ENCODE measurements around the gene NELFA. TPM values are rescaled to one million over a fixed set of nuclear protein-coding genes. Genes with fewer than 3 reads are reported as not detected.

Gene NELFA
- total and polyA plus RNA-seq, 2 of the 13 experiments (the other 11 are each of a cell fraction or from before 2014, with no cell fraction given): 13.3 to 18.5 TPM

DNA sequence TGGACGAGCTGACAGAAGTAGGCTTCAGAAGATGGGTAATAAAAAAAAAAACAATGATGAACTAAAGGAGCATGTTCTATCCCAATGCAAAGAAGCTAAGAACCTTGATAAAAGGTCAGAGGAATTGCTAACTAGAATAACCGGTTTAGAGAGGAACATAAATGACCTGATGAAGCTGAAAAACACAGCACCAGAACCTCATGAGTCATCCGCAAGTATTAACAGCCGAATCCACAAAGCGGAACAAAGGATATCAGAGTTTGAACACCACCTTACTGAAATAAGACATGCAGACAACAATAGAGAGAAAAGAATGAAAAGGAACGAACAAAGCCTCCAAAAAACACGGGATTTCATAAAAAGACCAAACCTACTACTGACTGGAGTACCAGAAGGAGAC lies 10.5 kb downstream of the NELFA start:
- no peak for ATAC-seq

More for the DNA sequence above, 10.5 kb downstream of the NELFA start:
- Histone ChIP-seq H2AFZ (ENCODE audit: low read length) (no peak overlapping the region), H3K4me2 (ENCODE audit: low read depth, low read length) (no peak overlapping the region), H3K27me3 (ENCODE audit: control insufficient read depth in 1 of 2, insufficient read depth in 2 of 2, low read length in 2 of 2) (no peaks in the 10 kb centered on the region), H3K36me3 (replicated peaks in 1 of 2; ENCODE audit: control insufficient read depth in 1 of 2, insufficient read depth in 2 of 2, low read length in 2 of 2) (peaks cover 0 to 9% of the 10 kb centered on the region in 2 experiments; a peak in 2 of 5 replicates), H3K27ac (ENCODE audit: extremely low read length, insufficient read depth, low read length) (no peak overlapping the region), H3K4me3 (replicated peaks in 1 of 3; ENCODE audit: insufficient read depth in 1 of 3, low read depth in 2 of 3, low read length in 3 of 3) (no peak overlapping the region), H3K9me3 (ENCODE audit: low read length) (no peaks in the 10 kb centered on the region; the same call in 1 of the 2 replicates), H3K4me1 (ENCODE audit: insufficient read depth, low read length) (peaks cover 12% of the 10 kb centered on the region), H4K20me1 (ENCODE audit: insufficient read depth, low read length) (peaks cover 22% of the 10 kb centered on the region), H3K9ac (ENCODE audit: insufficient read depth, low read depth, low read length) (no peak overlapping the region), H3K79me2 (ENCODE audit: insufficient read depth, low read length) (peaks cover 85% of the 10 kb centered on the region)
- TF ChIP-seq TRIM24 (CRISPR knock-in tag; IDR thresholded peaks at IDR 0.05) (no peak), SALL2 (CRISPR knock-in tag; IDR thresholded peaks at IDR 0.05) (no peak), YEATS4 (CRISPR knock-in tag; IDR thresholded peaks at IDR 0.05; ENCODE audit: borderline replicate concordance) (no peak), SETDB1 (CRISPR knock-in tag; IDR thresholded peaks at IDR 0.05; ENCODE audit: borderline replicate concordance) (no peak), ZNF891 (CRISPR knock-in tag; IDR thresholded peaks at IDR 0.05) (no peak)
- TF ChIP-seq, protein P1, sequence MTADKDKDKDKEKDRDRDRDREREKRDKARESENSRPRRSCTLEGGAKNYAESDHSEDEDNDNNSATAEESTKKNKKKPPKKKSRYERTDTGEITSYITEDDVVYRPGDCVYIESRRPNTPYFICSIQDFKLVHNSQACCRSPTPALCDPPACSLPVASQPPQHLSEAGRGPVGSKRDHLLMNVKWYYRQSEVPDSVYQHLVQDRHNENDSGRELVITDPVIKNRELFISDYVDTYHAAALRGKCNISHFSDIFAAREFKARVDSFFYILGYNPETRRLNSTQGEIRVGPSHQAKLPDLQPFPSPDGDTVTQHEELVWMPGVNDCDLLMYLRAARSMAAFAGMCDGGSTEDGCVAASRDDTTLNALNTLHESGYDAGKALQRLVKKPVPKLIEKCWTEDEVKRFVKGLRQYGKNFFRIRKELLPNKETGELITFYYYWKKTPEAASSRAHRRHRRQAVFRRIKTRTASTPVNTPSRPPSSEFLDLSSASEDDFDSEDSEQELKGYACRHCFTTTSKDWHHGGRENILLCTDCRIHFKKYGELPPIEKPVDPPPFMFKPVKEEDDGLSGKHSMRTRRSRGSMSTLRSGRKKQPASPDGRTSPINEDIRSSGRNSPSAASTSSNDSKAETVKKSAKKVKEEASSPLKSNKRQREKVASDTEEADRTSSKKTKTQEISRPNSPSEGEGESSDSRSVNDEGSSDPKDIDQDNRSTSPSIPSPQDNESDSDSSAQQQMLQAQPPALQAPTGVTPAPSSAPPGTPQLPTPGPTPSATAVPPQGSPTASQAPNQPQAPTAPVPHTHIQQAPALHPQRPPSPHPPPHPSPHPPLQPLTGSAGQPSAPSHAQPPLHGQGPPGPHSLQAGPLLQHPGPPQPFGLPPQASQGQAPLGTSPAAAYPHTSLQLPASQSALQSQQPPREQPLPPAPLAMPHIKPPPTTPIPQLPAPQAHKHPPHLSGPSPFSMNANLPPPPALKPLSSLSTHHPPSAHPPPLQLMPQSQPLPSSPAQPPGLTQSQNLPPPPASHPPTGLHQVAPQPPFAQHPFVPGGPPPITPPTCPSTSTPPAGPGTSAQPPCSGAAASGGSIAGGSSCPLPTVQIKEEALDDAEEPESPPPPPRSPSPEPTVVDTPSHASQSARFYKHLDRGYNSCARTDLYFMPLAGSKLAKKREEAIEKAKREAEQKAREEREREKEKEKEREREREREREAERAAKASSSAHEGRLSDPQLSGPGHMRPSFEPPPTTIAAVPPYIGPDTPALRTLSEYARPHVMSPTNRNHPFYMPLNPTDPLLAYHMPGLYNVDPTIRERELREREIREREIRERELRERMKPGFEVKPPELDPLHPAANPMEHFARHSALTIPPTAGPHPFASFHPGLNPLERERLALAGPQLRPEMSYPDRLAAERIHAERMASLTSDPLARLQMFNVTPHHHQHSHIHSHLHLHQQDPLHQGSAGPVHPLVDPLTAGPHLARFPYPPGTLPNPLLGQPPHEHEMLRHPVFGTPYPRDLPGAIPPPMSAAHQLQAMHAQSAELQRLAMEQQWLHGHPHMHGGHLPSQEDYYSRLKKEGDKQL (CRISPR knock-in tag; IDR thresholded peaks at IDR 0.05; ENCODE audit: low read depth): no peak
- no TSS peak for BruUV-seq (replicated peaks)
- intact Hi-C loops (cut with micrococcal nuclease; ENCODE audit: unreplicated experiment): no loop called here
- in situ Hi-C loops (cut with HindIII; ENCODE audit: extremely low pct_ligation_motif_present, low pct_unique_long_range_greater_than_20kb): no loop called here
- DNase-seq (ENCODE audit: low spot score) (no peak), FAIRE-seq (no peak)
- POLR2A ChIA-PET: no interaction called here
- 96% methylated on average over 7 of the region's 7 CpGs for WGBS (ENCODE audit: low lambda C conversion rate)
- CTCF ChIA-PET (ENCODE audit: low intra/inter-chr PET ratio, low total read pairs): no interaction called here
